ENCODE measurements around the gene IFNAR2.

- TF ChIP-seq POLR2A (IDR thresholded peaks at IDR 0.05; ENCODE audit: low read length) (no peak), GATA1 (IDR thresholded peaks at IDR 0.05; ENCODE audit: low read depth, low read length) (no peak)
Observed at GRCh38 chr21:33219954-33220353, 9.8 kb upstream of the IFNAR2 start.
